Transverse colon (tissue), 4 donors: ENCODE data around the gene KAT2B. TPM values are rescaled to one million over a fixed set of nuclear protein-coding genes. Genes with fewer than 3 reads are reported as not detected.

Experiments
- DNase-seq: peaks from one replicate; pipeline ENCODE4 v3.0.0-alpha.2; 2019
- H3K27ac ChIP-seq, 4 donors: fragments of 200-600 bp; sonication (generic); 2 replicates each; pipeline ENCODE4 v1.5.1; 2016 to 2018; ENCODE audit warnings: inconsistent platforms in 4 of 4
- H3K27me3 ChIP-seq: fragments of 200-600 bp; sonication (generic); 2 replicates; pipeline ENCODE4 v1.5.1; 2017; ENCODE audit warnings: inconsistent platforms
- H3K36me3 ChIP-seq, 4 donors: fragments of 200-600 bp; sonication (generic); 2 replicates each; pipeline ENCODE4 v1.5.1; 2017 to 2019; ENCODE audit warnings: inconsistent platforms in 4 of 4
- H3K4me1 ChIP-seq, 4 donors: fragments of 200-600 bp; sonication (generic); 2 replicates each; pipeline ENCODE4 v1.5.1; 2017 to 2020; ENCODE audit warnings: inconsistent platforms in 4 of 4
- H3K4me3 ChIP-seq, 4 donors: fragments of 200-600 bp; sonication (generic); 1 replicate in 1 of 4; 2 replicates in 3 of 4; pipeline versions ENCODE4 v1.5.1 to v1.6.1; 2017 to 2019; ENCODE audit warnings: inconsistent platforms in 4 of 4
- H3K9me3 ChIP-seq, 2 donors: fragments of 200-600 bp; sonication (generic); 2 replicates each; pipeline ENCODE4 v1.5.1; 2017 to 2019; ENCODE audit warnings: inconsistent platforms in 2 of 2
- EP300 ChIP-seq: sonication (generic); formaldehyde crosslinking; IDR thresholded peaks from one replicate; pipeline ENCODE4 v1.6.1; 2017; ENCODE audit warnings: antibody characterized with exemption, low read depth
- POLR2A ChIP-seq: fragments of 450-650 bp; IDR thresholded peaks from one replicate; pipeline ENCODE4 v1.6.1; 2016; ENCODE audit warnings: antibody characterized with exemption, mild to moderate bottlenecking, moderate library complexity
- POLR2AphosphoS5 ChIP-seq, 3 donors: sonication (generic); formaldehyde crosslinking; IDR thresholded peaks; one replicate each; pipeline ENCODE4 v1.6.1; 2016; ENCODE audit warnings: antibody characterized with exemption in 3 of 3
- WGBS, 2 donors: methylation state at CpG; one replicate each; pipeline ENCODE4 v1.1.5; 2018; ENCODE audit warnings: low coverage in 1 of 2; 5-methylcytosine and 5-hydroxymethylcytosine counted together
- in situ Hi-C, 4 donors: fragments of 200-750 bp; cut with MboI; loops; one replicate each; pipeline versions ENCODE4 v1.15.0 to v1.15.1; 2017; ENCODE audit warnings: low sequenced_read_pairs in 3 of 4, low pct_ligation_motif_present in 1 of 4, low pct_unique_long_range_greater_than_20kb in 1 of 4
- intact Hi-C: fragments of 100-400 bp; cut with DNase I; formaldehyde crosslinking; loops from one replicate; pipeline ENCODE4 v1.15.1; 2023; ENCODE audit warnings: low total_unique reads
- total RNA-seq, 4 donors: library from RNA; depleted of rRNA; stranded (reverse); fragments of >200 nt; gene quantifications; one replicate each; pipeline ENCODE4 v1.1.0, GENCODE V29; 2016
- TF ChIP-seq, protein P1 (sequence below), 5 experiments: fragments of 200-600 bp in 3 of 5; fragments of 450-650 bp in 2 of 5; sonication (generic) in 3 of 5; IDR thresholded peaks; 1 replicate in 2 of 5; 2 replicates in 3 of 5; pipeline ENCODE4 v1.5.1; 2016 to 2017; ENCODE audit warnings: antibody characterized with exemption in 5 of 5, inconsistent platforms in 3 of 5, mild to moderate bottlenecking in 2 of 5, moderate library complexity in 1 of 5

KAT2B gene
- total RNA-seq, 4 donors from 2014 or later: 21.3 to 35.5 (median 30.2) TPM

DNA sequence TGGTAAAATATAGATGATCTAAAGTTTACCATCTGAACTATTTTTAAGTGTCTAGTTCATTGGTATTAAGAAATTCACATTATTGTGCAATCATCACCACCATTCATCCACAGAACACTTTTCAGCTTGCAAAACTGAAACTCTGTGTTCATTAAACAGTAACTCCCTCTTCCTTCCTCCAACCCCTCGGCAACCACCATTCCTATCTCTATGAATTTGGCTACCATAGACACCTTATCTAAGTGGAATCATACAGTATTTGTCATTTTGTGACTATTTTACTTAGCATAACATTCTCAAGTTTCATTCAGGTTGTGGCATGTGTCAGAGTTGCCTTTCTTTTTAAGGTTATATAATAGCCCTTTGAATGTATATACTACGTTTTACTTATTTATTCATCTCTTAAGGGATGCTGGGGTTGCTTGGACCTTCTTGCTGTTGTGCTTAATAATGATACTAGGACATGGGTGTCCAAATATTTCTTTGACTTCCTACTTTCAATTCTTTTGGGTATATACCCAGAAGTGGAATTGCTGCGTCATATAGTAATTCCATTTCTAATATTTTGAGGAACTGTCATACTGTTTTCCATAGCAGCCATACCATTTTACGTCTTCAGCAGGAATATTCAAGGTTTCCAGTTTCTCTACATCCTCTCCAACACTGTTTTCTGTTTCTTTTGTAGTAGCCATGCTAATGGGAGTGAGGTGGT lies 20.9 kb downstream of the KAT2B start:
- no peaks in the 10 kb centered on the region for H3K27me3 ChIP-seq
- H3K27ac ChIP-seq: peak overlapping the region; percentile 10 to 65 (median 29)
- H3K4me3 ChIP-seq: no peak overlapping the region
- intact Hi-C loops (no loop called here), in situ Hi-C loops (no loop called here)
- WGBS, 2 donors: 66 to 78% methylated on average over 4 of the region's 4 CpGs
- peaks cover 10 to 42% (median 16%) of the 10 kb centered on the region in 4 donors for H3K4me1 ChIP-seq
- DNase-seq: no peak
- no peak for TF ChIP-seq POLR2A
- TF ChIP-seq POLR2AphosphoS5 (IDR thresholded peaks at IDR 0.05): no peak
- no peak for TF ChIP-seq EP300
- TF ChIP-seq, protein P1, sequence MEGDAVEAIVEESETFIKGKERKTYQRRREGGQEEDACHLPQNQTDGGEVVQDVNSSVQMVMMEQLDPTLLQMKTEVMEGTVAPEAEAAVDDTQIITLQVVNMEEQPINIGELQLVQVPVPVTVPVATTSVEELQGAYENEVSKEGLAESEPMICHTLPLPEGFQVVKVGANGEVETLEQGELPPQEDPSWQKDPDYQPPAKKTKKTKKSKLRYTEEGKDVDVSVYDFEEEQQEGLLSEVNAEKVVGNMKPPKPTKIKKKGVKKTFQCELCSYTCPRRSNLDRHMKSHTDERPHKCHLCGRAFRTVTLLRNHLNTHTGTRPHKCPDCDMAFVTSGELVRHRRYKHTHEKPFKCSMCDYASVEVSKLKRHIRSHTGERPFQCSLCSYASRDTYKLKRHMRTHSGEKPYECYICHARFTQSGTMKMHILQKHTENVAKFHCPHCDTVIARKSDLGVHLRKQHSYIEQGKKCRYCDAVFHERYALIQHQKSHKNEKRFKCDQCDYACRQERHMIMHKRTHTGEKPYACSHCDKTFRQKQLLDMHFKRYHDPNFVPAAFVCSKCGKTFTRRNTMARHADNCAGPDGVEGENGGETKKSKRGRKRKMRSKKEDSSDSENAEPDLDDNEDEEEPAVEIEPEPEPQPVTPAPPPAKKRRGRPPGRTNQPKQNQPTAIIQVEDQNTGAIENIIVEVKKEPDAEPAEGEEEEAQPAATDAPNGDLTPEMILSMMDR (IDR thresholded peaks at IDR 0.05): no peak
- no peaks in the 10 kb centered on the region for H3K9me3 ChIP-seq
- no peaks in the 10 kb centered on the region for H3K36me3 ChIP-seq

DNA sequence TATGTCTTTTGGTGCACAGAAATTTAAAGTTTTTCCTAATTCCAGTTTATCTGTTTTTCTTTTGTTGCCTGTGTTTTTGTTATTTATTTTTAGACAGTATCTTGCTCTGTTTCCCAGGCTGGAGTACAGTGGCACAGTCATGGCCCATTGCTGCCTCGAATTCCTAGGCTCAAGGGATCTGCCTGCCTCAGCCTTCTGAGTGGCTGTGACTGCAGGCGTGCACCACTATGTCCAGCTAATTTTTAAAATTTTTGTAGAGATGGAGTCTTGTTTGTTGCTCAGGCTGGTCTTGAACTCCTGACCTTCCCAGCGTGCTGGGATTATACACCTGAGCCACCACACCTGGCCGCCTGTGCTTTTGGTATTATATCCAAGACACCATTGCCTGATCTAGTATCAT lies 22.8 kb downstream of the KAT2B start:
- 89 to 95% methylated on average over 4 of the region's 4 CpGs for WGBS, 2 donors
- Histone ChIP-seq H3K27me3 (no peaks in the 10 kb centered on the region), H3K4me1 (peaks cover 0 to 27% (median 5%) of the 10 kb centered on the region in 4 donors), H3K9me3 (no peaks in the 10 kb centered on the region), H3K36me3 (no peaks in the 10 kb centered on the region), H3K4me3 (no peak overlapping the region), H3K27ac (no peak overlapping the region)
- intact Hi-C loops: no loop called here
- in situ Hi-C loops: no loop called here
- DNase-seq: no peak
- TF ChIP-seq POLR2A (no peak), POLR2AphosphoS5 (IDR thresholded peaks at IDR 0.05) (no peak), EP300 (no peak)
- TF ChIP-seq, protein P1 (IDR thresholded peaks at IDR 0.05): no peak

DNA sequence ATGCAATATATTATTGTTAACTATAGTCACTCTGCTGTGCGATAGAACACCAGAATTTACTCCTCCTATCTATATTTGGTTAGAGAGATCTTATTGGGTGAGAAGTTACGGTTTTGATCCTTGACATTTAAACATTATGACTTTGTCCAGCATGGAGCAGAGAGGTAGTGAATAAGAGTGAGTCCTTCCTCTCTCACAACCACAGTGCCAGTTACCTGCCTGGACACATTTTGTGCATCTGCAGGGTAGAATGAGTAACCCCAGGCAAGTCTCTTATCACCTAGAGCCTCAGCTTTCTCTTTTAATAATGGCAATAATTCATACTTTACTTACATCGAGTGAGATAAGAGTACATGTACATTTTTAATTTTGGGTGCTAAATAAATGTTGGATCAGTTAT lies 24.1 kb downstream of the KAT2B start:
- Histone ChIP-seq H3K9me3 (no peaks in the 10 kb centered on the region), H3K27ac (no peak overlapping the region), H3K36me3 (no peaks in the 10 kb centered on the region), H3K4me3 (no peak overlapping the region), H3K4me1 (peaks cover 0 to 33% (median 5%) of the 10 kb centered on the region in 4 donors), H3K27me3 (no peaks in the 10 kb centered on the region)
- DNase-seq: no peak
- WGBS, 2 donors: 81 to 88% methylated on average over 3 of the region's 3 CpGs
- in situ Hi-C loops (no loop called here), intact Hi-C loops (no loop called here)
- TF ChIP-seq POLR2AphosphoS5 (IDR thresholded peaks at IDR 0.05) (no peak), POLR2A (no peak), EP300 (no peak)
- TF ChIP-seq, protein P1 (IDR thresholded peaks at IDR 0.05): no peak

DNA sequence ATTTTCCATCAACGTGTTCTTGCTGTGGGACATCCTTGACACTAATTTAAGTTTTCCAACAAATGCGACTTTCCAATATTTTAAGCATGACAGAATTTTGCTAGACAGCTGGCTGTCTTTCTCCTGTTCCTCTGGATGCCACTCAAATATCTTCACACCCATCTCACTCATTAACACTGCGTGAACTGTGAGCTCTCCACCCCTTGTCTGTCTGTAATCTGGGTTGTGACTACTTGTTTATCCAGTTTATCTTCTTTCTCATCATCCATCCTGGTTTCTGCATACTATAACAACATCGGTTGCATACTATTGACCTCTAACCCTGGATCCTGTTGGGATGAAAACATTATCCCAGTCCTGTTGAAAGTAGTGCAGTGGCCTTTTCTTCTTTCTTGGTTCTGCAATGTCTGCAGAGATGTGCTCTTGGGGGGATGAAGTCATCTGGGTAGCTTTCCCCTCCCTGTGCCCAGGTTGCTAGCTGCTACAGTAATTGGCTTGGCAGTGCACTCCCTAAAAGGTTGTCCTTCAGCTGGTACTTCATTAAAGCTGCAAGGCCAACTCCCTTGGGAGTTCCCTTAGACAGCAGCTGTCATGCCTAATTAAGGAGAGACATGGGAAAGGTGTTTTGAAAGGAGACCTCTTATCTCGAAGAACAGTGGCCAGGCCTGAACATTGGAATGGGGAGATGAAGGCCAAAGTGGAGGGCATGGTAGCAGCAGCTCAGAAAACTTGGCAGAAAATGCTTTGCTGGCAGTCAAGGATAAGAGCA lies 24.7 kb downstream of the KAT2B start:
- TF ChIP-seq, protein P1 (IDR thresholded peaks at IDR 0.05): no peak
- Histone ChIP-seq H3K4me3 (no peak overlapping the region), H3K9me3 (no peaks in the 10 kb centered on the region), H3K4me1 (peaks cover 0 to 33% (median 5%) of the 10 kb centered on the region in 4 donors), H3K27me3 (no peaks in the 10 kb centered on the region), H3K36me3 (no peaks in the 10 kb centered on the region), H3K27ac (no peak overlapping the region)
- WGBS, 2 donors: 77 to 79% methylated on average over 5 of the region's 5 CpGs
- intact Hi-C loops: no loop called here
- no peak for DNase-seq
- in situ Hi-C loops: no loop called here
